ENCODE results near the gene C14orf39.

C14orf39 gene

DNA sequence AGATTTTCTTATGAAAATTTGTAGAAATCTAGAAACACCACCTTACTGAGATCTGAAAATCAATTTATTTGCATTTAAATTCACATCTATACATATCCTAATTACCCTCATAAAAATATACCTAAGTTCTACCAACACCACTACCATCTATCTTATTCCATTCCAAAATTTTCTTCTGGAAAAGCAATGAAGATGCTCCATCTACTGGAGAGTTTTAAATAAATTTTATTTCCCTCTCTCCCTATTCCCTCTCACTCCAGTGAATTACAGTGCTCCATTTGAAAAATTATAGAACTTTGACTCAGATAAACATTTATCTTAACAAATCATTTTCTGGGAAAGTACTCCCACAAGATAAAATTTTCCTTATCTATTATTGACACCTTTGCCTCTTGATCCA is 2.3 kb upstream of the C14orf39 start:
- TF ChIP-seq, protein P1, sequence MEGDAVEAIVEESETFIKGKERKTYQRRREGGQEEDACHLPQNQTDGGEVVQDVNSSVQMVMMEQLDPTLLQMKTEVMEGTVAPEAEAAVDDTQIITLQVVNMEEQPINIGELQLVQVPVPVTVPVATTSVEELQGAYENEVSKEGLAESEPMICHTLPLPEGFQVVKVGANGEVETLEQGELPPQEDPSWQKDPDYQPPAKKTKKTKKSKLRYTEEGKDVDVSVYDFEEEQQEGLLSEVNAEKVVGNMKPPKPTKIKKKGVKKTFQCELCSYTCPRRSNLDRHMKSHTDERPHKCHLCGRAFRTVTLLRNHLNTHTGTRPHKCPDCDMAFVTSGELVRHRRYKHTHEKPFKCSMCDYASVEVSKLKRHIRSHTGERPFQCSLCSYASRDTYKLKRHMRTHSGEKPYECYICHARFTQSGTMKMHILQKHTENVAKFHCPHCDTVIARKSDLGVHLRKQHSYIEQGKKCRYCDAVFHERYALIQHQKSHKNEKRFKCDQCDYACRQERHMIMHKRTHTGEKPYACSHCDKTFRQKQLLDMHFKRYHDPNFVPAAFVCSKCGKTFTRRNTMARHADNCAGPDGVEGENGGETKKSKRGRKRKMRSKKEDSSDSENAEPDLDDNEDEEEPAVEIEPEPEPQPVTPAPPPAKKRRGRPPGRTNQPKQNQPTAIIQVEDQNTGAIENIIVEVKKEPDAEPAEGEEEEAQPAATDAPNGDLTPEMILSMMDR (IDR thresholded peaks at IDR 0.05) = peak; percentile 52

- TF ChIP-seq, protein P1 (IDR thresholded peaks at IDR 0.05) = no peak
Observed at GRCh38 chr14:60487211-60487610, 1.3 kb upstream of the C14orf39 start.

GRCh38 chr14:60485057-60485597 is 736 bp downstream of the C14orf39 start:
- TF ChIP-seq, protein P1 (IDR thresholded peaks at IDR 0.05) = no peak

DNA sequence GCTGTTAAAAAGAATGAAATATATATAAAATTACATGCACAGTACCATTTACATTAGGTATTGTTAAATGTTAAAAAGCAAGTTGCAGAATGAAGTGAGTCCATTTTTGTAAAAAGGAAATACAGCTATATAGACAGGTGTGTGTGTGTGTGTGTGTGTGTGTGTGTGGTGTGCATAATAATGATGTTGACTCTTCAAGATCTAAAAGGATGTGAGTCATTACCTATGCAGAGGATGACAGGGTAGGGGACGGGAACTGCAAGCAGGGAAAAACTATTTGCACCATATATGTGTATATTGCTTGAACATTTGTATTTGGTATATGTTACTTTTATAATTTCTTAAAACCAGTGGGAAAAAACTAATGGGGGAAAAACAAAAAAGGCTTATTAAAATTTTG is 3.1 kb downstream of the C14orf39 start:
- TF ChIP-seq, protein P1 (IDR thresholded peaks at IDR 0.05) = no peak

DNA sequence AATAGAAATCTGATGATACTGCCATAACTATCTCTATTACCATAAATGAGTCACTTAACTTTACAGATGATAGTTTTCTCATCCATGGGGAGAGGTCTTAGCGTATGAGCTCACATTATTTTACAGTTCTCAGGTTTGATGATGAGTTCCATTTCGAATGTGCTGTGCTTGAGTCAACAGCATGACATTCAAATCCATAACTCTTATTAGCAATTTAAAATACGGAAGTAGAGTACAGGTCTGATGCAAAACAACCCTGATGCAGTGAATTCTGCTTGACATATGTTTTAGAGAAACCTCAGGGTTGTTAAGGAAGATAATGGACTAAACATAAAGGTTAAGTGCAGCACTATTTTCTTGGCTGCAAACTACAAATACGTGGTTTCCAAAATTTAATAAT is 30.0 kb downstream of the C14orf39 start:
- TF ChIP-seq, protein P1 (IDR thresholded peaks at IDR 0.05) = no peak

- TF ChIP-seq, protein P1 (IDR thresholded peaks at IDR 0.05) = no peak
Observed at GRCh38 chr14:60430276-60430675, 55.6 kb downstream of the C14orf39 start.

DNA sequence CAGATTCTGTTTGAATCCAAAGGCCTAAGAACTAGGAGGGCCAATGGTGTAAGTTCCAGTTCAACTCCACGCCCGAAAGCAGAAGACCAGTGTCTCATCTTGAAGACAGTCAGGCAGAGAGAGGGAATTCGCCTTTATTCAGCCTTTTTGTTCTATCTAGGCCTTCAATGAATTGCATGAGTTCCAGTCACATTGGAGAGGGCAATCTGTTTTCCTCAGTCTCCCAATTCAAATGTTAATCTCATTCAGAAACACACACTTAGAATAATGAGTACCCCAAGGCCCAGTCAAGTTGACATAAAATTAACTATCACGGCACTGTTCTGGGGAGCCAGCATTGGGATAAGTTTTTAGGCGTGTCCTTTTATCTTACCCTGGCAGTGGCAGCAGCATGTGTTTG is 65.8 kb downstream of the C14orf39 start:
- TF ChIP-seq, protein P1 (IDR thresholded peaks at IDR 0.05) = no peak

All from LNCAP (cell line).